ENCODE results near the gene BICRAL.

GRCh38 chr6:42778122-42778521, 3.7 kb upstream of the BICRAL start:
- no peak for TF ChIP-seq CTCF (IDR thresholded peaks at IDR 0.05)
- TF ChIP-seq POLR2A (IDR thresholded peaks at IDR 0.05) = no peak

All from thyroid gland (tissue), 4 donors.